Stimulated activated CD4-positive, alpha-beta T cell treated with anti-CD3 and anti-CD28 coated beads, Interleukin-1b, Interleukin-23, amount 100 ng/mL, for 24 hours (primary cell): ENCODE data around the gene LRMDA.
"Not testable (repeated sequence)": the region's sequence is repeated elsewhere in the genome, so short reads cannot be mapped to it uniquely, and the experiment has no call there.

Source experiments
- DNase-seq, 4 experiments: peaks; one replicate each; pipeline ENCODE4 v3.0.0-alpha.2; 2020; ENCODE audit warnings: low read depth in 4 of 4, low spot score in 1 of 4

The LRMDA gene

GRCh38 chr10:75606203-75606779 lies 174.9 kb downstream of the LRMDA start:
- DNase-seq, result no peak

DNA sequence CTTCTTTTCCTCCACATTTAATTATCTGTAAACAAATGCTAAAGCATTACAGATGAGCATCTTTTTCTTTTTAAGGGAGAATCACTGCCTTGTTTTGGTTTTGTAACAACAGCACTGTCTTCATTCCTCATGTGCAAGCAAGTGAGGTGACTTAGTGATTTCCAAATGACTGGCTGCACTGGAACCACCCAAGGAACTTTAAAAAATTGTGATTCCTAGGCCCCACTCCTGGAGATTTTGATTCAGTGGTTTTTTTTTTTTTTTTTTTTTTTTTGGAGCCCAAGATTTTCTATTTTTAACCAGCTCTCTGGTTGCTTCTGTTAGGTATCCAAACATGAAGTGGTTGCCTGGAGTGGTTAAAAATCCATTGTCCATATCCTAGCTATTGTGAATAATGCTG lies 176.2 kb downstream of the LRMDA start:
- no peak for DNase-seq

DNA sequence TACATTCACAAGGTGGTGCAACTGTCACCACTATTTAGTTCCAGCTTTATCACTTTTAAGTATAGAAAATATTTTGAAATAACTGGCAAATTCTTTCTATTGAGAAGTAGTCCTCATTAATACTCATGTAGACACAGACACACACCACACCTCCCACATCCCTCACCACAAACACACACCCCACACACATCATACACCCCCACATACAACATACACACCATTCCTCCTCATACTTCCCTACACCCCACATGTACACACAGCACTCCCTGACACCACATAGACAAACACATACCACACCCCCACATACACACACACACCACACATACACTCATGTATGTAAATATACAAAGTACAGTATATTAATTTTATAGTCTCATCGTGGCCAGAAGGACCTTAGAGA lies 178.8 kb downstream of the LRMDA start:
- DNase-seq, result no peak

GRCh38 chr10:75611172-75611992 lies 180.0 kb downstream of the LRMDA start:
- DNase-seq, result no peak

DNA sequence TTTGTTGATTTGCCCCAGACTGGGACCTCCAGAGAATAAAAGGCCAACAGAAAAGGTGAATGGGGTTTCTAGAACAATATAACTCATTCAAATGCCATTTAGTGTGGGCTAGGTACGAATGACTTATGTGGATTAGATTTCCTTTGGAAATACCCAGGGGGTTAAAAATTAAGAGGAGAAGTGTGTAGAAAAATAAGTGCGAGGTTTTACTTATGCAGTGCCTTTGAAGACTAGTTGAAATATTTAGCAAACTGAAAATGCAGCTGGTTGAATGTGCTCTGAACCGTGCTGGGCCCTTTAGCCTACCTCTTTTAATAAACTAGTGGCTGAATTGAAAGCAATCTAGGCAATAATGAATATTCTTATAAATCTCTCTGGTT lies 180.6 kb downstream of the LRMDA start:
- no peak for DNase-seq

DNA sequence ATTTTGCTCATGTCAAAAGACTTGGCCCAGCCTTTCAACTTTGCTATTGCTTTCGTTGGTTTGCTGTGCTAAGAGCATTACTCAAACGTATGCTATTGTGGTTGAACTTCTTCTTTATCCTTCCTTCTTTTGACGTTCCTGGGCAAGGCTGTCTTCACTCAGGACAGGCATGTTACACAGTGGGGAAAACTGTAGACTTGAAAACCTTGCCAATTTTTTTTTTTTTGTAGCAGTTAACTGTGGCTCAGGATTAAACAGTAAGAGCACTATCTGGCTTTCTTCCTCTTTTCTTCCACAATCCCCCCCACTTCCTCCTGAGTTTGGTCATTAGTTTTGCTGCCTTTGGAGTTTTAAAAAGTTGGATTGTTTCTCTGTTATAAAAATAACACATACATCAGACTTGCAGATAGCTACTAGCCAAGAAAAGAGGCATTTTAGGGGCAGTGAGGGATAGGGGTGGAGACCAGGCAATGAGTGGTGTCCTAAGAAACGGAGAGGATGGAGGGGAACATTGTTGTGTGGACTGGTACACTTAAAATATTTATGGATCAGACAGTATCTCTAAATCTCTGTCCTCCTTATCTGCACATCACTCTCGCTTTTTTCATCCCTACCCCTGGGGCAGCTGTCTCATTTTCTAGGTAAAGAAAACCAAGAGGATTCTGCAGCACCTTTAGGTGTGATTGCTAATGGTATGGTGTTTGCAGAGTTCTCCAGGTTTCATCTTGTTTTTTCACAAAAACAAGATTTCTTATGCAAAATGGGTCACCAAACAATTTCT lies 181.7 kb downstream of the LRMDA start:
- DNase-seq, result no peak

- DNase-seq, result no peak
These were observed 182.5 kb downstream of the LRMDA start for GRCh38 chr10:75613685-75614504.

GRCh38 chr10:75616076-75616475 lies 184.7 kb downstream of the LRMDA start:
- DNase-seq, result no peak

DNA sequence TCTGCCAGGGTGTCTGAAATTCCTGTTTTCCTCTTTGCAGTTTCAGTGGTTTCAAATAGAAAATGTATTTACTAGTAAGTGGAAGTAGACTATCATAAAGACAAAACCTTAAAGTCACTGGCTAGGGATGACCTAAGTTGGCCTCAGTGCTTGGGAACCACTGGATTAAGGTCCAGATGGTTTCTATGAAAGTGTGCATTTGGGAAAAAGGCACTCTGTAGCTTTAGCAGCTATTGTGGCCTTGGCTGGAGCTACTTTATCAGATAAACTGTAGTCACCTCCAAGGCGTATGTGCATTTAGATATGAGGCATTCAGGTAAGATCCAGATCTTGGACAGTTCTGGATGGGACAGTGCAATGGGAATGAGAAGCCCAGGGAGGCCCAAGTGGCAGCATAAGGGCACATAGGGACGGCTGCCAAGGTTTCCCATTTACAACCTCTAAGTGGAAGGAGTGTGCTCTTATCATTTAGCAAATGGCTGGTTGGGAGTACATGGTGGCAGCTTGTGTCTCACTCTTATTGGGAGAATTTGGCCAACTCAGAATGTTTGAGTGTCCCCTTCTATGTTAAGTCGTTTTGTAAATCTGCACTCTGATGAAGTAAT lies 185.6 kb downstream of the LRMDA start:
- no peak for DNase-seq

- DNase-seq, result no peak
These were observed 186.2 kb downstream of the LRMDA start for GRCh38 chr10:75617485-75618155.

- no peak for DNase-seq
These were observed 188.2 kb downstream of the LRMDA start for GRCh38 chr10:75619635-75620034.

- no peak for DNase-seq
These were observed 188.9 kb downstream of the LRMDA start for GRCh38 chr10:75620356-75620755.

GRCh38 chr10:75621003-75621402 lies 189.6 kb downstream of the LRMDA start:
- DNase-seq, result not testable (repeated sequence)

DNA sequence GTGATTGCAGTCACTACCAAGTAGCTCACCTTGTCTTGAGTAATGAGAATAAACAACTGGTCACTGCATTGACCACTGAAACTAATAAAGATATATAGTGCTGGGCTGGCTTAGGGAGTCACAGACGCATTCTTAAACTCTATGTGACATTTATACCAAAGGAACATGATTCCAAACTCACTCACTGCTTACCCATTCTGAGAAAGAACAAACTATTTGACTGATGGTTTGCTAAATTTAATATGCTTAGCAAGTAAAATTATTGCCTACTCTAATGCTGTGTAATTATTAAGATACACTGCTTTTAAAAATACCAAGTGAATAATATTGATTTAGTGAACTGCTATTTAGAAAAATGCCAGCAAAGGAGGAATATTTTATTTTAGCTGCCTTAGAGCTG lies 191.1 kb downstream of the LRMDA start:
- DNase-seq, result no peak

DNA sequence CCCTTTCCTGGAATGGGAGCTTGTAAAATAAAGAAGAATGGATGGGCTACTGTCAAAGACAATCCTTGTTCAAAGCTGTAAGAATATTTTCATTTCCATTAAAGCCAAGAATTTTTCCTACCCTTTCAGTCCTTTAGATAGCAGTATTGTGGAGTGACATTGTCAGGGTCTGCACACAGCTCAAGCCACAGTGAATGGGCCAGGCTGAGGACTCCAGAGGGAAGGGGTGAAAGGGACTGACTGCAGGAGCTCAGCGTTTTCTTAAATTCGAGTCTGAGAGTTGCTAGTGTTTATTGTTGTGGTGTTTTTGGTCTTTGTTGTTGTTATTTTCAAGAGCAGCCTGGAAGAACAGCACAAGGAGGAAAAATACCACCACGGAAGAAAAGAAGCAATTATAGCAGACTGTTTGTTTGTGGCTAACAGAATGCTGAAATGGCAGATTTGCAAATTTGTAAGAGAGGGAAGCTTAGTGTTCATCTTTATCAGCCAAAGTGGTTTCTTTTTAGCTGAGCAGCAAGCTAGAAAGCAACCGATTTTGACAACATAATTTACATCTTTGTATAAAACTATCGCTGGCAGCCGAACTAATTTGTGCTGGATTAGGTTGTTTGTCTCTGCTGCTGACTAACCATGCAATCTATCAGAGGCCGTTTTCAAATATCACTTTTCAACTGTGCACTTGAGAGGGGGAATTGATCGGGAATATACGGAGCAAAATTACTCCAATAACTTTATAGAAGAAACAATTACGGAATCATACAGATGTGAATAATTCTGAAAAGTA lies 192.1 kb downstream of the LRMDA start:
- no peak for DNase-seq

DNA sequence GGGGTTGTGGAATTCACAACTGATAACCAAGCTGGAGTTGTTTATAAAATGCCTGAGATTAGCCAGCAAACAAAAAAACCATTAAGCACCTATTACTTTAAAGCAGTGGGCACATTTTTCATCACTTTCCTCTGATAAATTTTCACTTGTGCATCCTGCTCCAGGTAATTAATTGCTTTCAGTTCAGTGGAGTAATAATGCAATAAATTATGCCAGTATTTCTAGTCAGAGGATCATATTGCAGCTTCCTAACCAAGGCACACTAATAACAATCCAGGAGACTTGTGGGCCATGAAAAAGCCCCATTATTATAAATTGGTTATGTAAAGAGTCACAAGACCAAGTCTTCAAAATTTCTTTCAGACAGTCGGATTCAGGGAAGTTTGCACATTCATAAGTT lies 193.2 kb downstream of the LRMDA start:
- no peak for DNase-seq

- DNase-seq, result no peak
These were observed 199.3 kb downstream of the LRMDA start for GRCh38 chr10:75630746-75631145.

DNA sequence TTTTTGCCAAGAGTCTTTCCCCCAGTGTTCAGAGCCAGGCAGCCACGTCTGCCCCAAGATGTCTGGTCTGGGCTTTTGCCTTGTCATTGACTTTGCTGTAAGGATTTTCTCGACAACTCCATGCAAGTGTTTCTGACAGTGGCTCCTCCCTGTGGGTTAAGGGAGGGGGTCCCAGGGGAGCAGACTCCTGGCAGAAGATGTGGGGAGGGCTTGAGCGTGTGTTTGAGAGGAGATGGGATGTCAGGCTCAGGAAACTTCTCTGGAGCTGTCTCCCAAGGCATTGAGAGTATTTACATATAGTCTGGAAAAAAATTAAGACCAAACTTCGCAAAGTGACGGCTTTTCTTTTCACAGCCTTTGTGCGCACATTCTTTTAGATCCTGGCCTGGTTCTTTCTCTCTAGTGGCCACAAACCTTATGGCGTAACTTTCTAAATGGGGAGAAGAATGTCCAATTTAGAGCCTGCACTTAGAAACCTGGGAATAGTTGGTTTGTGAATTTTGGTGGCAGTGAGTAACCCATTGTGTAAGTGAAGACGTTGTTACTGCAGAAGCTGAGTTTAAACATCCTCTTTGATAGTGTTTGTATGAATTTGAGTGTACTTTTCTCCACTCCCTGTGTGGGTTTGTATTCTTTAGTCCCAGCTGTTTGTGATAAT lies 201.5 kb downstream of the LRMDA start:
- DNase-seq, result no peak

DNA sequence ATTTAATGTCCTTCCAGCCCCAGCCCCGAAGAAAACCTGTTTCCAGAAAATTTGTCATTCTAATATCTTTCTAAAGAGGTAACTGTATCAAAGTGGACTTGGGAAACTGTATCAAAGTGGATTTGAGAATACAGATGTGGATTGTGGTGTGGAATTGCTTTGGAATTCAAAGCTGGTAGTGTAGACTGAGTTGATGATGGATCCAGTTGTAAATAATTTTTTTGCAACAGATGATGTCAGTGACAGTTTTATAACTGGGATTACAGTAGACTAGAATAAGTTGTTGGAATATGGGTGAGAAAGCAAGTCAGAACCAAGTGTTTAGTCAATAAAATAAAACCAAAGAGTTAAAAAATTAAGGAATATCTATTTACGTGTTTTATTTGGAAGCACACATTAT lies 202.1 kb downstream of the LRMDA start:
- no peak for DNase-seq
